Keratinocyte (primary cell): ENCODE measurements around the gene ZNF350. TPM values are rescaled to one million over a fixed set of nuclear protein-coding genes. Genes with fewer than 3 reads are reported as not detected.

ENCODE experiments used
- DNase-seq: peaks from one replicate; pipeline ENCODE4 v3.0.0-alpha.2; 2011; ENCODE audit warnings: low read depth, missing footprints, low spot score
- FAIRE-seq: peaks from 2 replicates; lab custom pipeline; 2011; peaks lifted over from hg19 to GRCh38; lab: Jason Lieb, UNC
- H2AFZ ChIP-seq: 2 replicates; pipeline ENCODE4 v1.6.0; 2012; ENCODE audit warnings: low read length, control low read depth, inconsistent platforms; ENCODE audit not compliant: control insufficient read depth
- H3K27ac ChIP-seq: 2 replicates; pipeline ENCODE4 v1.5.1; 2011; ENCODE audit warnings: low read length; ENCODE audit not compliant: control insufficient read depth, insufficient read depth
- H3K27me3 ChIP-seq: 3 replicates; pipeline ENCODE4 v1.6.0; 2011; ENCODE audit warnings: low read length; ENCODE audit not compliant: control insufficient read depth, insufficient read depth; ENCODE audit errors: extremely low read depth
- H3K36me3 ChIP-seq, 2 experiments: 2 replicates in 1 of 2; 3 replicates in 1 of 2; pipeline ENCODE4 v1.5.1; 2011; ENCODE audit warnings: low read length in 2 of 2, mild to moderate bottlenecking in 1 of 2; ENCODE audit not compliant: control insufficient read depth in 2 of 2, insufficient read depth in 2 of 2; ENCODE audit errors: extremely low read depth in 1 of 2
- H3K4me1 ChIP-seq: 3 replicates; pipeline ENCODE4 v1.5.1; 2011; ENCODE audit warnings: low read length; ENCODE audit not compliant: control insufficient read depth, insufficient read depth; ENCODE audit errors: extremely low read depth
- H3K4me2 ChIP-seq: 3 replicates; pipeline ENCODE4 v1.6.0; 2011; ENCODE audit warnings: low read depth, low read length; ENCODE audit not compliant: control insufficient read depth, insufficient read depth; ENCODE audit errors: extremely low read depth
- H3K4me3 ChIP-seq, 3 experiments: fragments of 200-600 bp in 1 of 3; sonication (generic) in 1 of 3; 2 replicates in 2 of 3; 3 replicates in 1 of 3; pipeline ENCODE4 v1.5.1; 2011 to 2016; ENCODE audit warnings: low read length in 3 of 3, mild to moderate bottlenecking in 3 of 3, control low read depth in 2 of 3, inconsistent platforms in 1 of 3, low read depth in 1 of 3, mixed read lengths in 1 of 3, mixed run types in 1 of 3, moderate library complexity in 1 of 3; ENCODE audit not compliant: control insufficient read depth in 2 of 3, insufficient read depth in 2 of 3; ENCODE audit errors: extremely low read depth in 1 of 3
- H3K79me2 ChIP-seq: 2 replicates; pipeline ENCODE4 v1.6.0; 2012; ENCODE audit warnings: low read length; ENCODE audit not compliant: control insufficient read depth, insufficient read depth
- H3K9ac ChIP-seq: 3 replicates; pipeline ENCODE4 v1.6.0; 2011; ENCODE audit warnings: low read length; ENCODE audit not compliant: control insufficient read depth, insufficient read depth; ENCODE audit errors: extremely low read depth
- H3K9me1 ChIP-seq: 3 replicates; pipeline ENCODE4 v1.6.0; 2011; ENCODE audit warnings: low read length; ENCODE audit not compliant: control insufficient read depth, insufficient read depth; ENCODE audit errors: extremely low read depth
- H3K9me3 ChIP-seq: 2 replicates; pipeline ENCODE4 v1.5.1; 2012; ENCODE audit warnings: low read depth, low read length; ENCODE audit not compliant: control insufficient read depth
- H4K20me1 ChIP-seq: 3 replicates; pipeline ENCODE4 v1.6.0; 2011; ENCODE audit warnings: low read length; ENCODE audit not compliant: control insufficient read depth, insufficient read depth; ENCODE audit errors: extremely low read depth
- EZH2 ChIP-seq: IDR thresholded peaks from one replicate; pipeline ENCODE4 v1.6.1; 2012; ENCODE audit warnings: inconsistent platforms, mild to moderate bottlenecking, low read length, moderate library complexity
- dilution Hi-C: fragments of 300-500 bp; cut with MboI; formaldehyde crosslinking; loops from one replicate; pipeline ENCODE4 v1.7.0; 2020; ENCODE audit warnings: low sequenced_read_pairs; ENCODE audit not compliant: extremely low pct_ligation_motif_present
- polyA plus RNA-seq, 5 experiments: library from polyadenylated mRNA; depleted of rRNA in 3 of 5; stranded (reverse) in 3 of 5; stranded (forward) in 1 of 5; unstranded in 1 of 5; fragments of >200 nt; gene quantifications; 1 replicate in 1 of 5; 2 replicates in 3 of 5; 3 replicates in 1 of 5; pipeline versions ENCODE4 v1.2.1 to v1.2.3, GENCODE V29; 2011 to 2012; ENCODE audit warnings: missing spikeins in 2 of 5, low read depth in 1 of 5, low replicate concordance in 1 of 5
- TF ChIP-seq, protein P1 (sequence below), 3 experiments: IDR thresholded peaks in 1 of 3; conservative IDR thresholded peaks in 1 of 3; optimal IDR thresholded peaks in 1 of 3; 2 replicates in 2 of 3; 3 replicates in 1 of 3; pipeline versions ENCODE3 to v1.5.1; 2011; ENCODE audit warnings: low read length in 3 of 3, mild to moderate bottlenecking in 3 of 3, moderate library complexity in 2 of 3, control low read depth in 1 of 3, inconsistent platforms in 1 of 3; ENCODE audit not compliant: insufficient read depth in 2 of 3; ENCODE audit errors: extremely low read depth in 1 of 3

The ZNF350 gene
- polyA plus RNA-seq, 1 donor (not counting 4 experiments of a cell fraction or from before 2014, with no cell fraction given) = 6.0 TPM

DNA sequence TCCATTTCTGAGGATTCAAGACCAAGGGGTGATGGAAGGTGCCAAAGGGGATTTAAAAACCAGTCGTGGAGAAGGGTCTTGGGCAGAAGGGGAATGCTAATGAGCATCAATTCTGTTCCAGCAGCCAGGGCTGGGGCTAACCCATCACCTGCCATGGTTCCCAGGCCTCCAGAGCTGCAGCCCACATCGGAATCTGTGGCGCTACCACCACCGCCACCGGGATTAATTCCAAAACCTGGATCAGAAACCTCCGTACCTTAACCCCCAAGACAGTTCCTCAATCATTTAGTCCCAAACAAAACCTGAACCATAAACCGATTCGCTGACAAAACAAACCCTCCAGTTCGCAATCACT lies 20.8 kb upstream of the ZNF350 start:
- peaks cover 0 to 2% of the 10 kb centered on the region in 2 experiments for H3K36me3 ChIP-seq
- no peak for DNase-seq

DNA sequence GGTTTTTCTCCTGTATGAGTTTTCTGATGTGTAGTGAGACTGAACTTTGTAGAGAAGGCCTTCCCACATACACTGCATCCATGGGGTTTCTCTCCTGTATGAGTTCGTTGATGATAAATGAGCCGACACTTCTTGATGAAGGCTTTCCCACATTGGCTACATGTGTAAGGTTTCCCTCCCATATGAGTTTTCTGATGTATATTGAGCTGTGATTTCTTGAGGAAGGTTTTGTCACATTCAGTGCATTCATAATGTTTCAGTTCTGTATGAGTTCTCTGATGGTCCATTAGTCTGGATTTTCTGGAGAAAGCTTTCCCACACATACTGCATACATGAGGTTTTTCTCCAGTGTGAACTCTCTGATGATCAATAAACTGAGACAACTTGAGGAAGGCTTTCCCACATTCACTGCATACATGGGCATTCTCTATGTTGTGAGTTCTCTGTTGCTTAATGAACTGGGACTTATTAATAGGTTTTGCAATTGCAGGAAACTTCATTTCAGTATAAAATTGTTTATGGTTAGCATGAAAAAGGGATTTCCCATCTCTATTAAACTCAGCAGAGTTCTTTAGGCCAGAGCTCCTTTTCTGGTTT lies 7.5 kb upstream of the ZNF350 start:
- H3K27ac ChIP-seq = no peak overlapping the region
- H3K9me1 ChIP-seq = no peaks in the 10 kb centered on the region
- H2AFZ ChIP-seq = no peak overlapping the region
- no peak for DNase-seq
- no peaks in the 10 kb centered on the region for H3K27me3 ChIP-seq
- H3K4me2 ChIP-seq = no peak overlapping the region
- H3K4me3 ChIP-seq = no peak overlapping the region
- dilution Hi-C loops = no loop called here
- no peaks in the 10 kb centered on the region for H3K4me1 ChIP-seq
- no peak overlapping the region for H3K9ac ChIP-seq
- H3K36me3 ChIP-seq = peaks cover 0 to 9% of the 10 kb centered on the region in 2 experiments
- H3K9me3 ChIP-seq = peaks cover 13% of the 10 kb centered on the region
- peak; percentile 49 for FAIRE-seq
- H3K79me2 ChIP-seq = no peaks in the 10 kb centered on the region
- TF ChIP-seq, protein P1, sequence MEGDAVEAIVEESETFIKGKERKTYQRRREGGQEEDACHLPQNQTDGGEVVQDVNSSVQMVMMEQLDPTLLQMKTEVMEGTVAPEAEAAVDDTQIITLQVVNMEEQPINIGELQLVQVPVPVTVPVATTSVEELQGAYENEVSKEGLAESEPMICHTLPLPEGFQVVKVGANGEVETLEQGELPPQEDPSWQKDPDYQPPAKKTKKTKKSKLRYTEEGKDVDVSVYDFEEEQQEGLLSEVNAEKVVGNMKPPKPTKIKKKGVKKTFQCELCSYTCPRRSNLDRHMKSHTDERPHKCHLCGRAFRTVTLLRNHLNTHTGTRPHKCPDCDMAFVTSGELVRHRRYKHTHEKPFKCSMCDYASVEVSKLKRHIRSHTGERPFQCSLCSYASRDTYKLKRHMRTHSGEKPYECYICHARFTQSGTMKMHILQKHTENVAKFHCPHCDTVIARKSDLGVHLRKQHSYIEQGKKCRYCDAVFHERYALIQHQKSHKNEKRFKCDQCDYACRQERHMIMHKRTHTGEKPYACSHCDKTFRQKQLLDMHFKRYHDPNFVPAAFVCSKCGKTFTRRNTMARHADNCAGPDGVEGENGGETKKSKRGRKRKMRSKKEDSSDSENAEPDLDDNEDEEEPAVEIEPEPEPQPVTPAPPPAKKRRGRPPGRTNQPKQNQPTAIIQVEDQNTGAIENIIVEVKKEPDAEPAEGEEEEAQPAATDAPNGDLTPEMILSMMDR (optimal IDR thresholded peaks at IDR 0.05 in 1 of 3, IDR thresholded peaks at IDR 0.05 in 1 of 3, conservative IDR thresholded peaks at IDR 0.05 in 1 of 3; ENCODE audit: extremely low read depth in 1 of 3, insufficient read depth in 2 of 3, low read length in 3 of 3) = no peak
- TF ChIP-seq EZH2 = no peak
- H4K20me1 ChIP-seq = no peaks in the 10 kb centered on the region

More for the DNA sequence above, 20.8 kb upstream of the ZNF350 start:
- Histone ChIP-seq H3K27ac (peak overlapping the region; percentile 89), H4K20me1 (no peaks in the 10 kb centered on the region), H2AFZ (peak overlapping the region; percentile 100), H3K79me2 (peaks cover 12% of the 10 kb centered on the region), H3K4me2 (peak overlapping the region; percentile 95), H3K4me1 (no peaks in the 10 kb centered on the region), H3K9me3 (no peaks in the 10 kb centered on the region), H3K9me1 (no peaks in the 10 kb centered on the region), H3K9ac (peak overlapping the region; percentile 87), H3K4me3 (peak overlapping the region; percentile 75 to 99 (median 96)), H3K27me3 (no peaks in the 10 kb centered on the region)
- no peak for FAIRE-seq
- TF ChIP-seq, protein P1 (optimal IDR thresholded peaks at IDR 0.05 in 1 of 3, IDR thresholded peaks at IDR 0.05 in 1 of 3, conservative IDR thresholded peaks at IDR 0.05 in 1 of 3; ENCODE audit: extremely low read depth in 1 of 3, insufficient read depth in 2 of 3, low read length in 3 of 3) = no peak
- TF ChIP-seq EZH2 = no peak
- dilution Hi-C loops = no loop called here
